ENCODE data around the gene KRT83.

- TF ChIP-seq CTCF (IDR thresholded peaks at IDR 0.05): no peak
- TF ChIP-seq POLR2A (IDR thresholded peaks at IDR 0.05): no peak
These were observed 10.6 kb upstream of the KRT83 start for GRCh38 chr12:52331833-52332232.
